Mucosa of gallbladder (tissue), 1 donor: ENCODE results near the gene HMCN2. TPM values are rescaled to one million over a fixed set of nuclear protein-coding genes. Genes with fewer than 3 reads are reported as not detected.
A peak's percentile ranks its signal among the peaks of the same experiment; 100 is the strongest.

Source experiments
- DNase-seq: peaks from one replicate; pipeline ENCODE4 v3.0.0-alpha.2; 2020; ENCODE audit warnings: low spot score
- total RNA-seq: library from RNA; stranded (reverse); gene quantifications from one replicate; pipeline ENCODE4 v1.2.1, GENCODE V29; 2021
- donor health status: DM: no; HTN: no; CAD: no.

Gene HMCN2
- total RNA-seq, 1 donor from 2014 or later: 1.8 TPM

GRCh38 chr9:130451004-130451390 is 185.4 kb downstream of the HMCN2 start:
- no peak for DNase-seq

GRCh38 chr9:130451509-130452388 is 186.2 kb downstream of the HMCN2 start:
- DNase-seq: peak; percentile 95

DNA sequence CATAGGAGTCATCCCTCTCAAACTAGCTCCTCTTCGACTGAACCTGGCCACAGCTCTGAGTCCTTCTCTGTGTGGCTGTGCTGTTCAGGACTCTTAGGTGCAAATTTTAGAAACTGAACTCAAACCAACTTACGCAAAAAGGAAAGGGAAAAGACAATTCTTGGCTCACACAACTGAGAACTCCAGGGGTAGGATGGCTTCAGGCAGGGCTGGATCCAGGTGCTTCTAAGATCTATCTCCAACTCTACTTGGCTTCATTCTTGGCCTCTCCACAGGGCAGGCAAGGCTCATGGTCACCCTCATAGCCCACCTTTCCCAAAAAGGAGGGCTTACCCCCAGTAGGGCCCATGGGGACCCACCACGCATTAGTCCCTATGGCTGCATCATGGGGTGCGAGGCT is 187.3 kb downstream of the HMCN2 start:
- no peak for DNase-seq

- DNase-seq: peak; percentile 59
Measured at GRCh38 chr9:130453487-130453886, 187.9 kb downstream of the HMCN2 start.

GRCh38 chr9:130454096-130454811 is 188.7 kb downstream of the HMCN2 start:
- DNase-seq: no peak

- no peak for DNase-seq
Measured at GRCh38 chr9:130454812-130455325, 189.3 kb downstream of the HMCN2 start.

- DNase-seq: no peak
Measured at GRCh38 chr9:130458027-130458803, 192.7 kb downstream of the HMCN2 start.

DNA sequence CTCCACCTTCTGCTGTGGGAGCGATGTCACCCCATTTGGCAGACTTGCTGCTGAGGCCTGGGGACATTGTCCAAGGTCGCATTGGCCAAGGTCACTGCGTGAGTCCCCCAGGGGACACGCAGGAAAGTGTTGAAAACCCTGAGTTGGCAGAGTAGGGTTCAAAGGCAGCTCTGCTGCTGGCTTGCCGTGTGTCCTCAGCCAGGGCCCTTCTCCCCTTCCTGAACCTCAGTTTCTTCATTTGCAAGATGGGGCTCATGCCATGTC is 193.2 kb downstream of the HMCN2 start:
- DNase-seq: no peak

GRCh38 chr9:130459151-130459550 is 193.6 kb downstream of the HMCN2 start:
- peak; percentile 43 for DNase-seq

GRCh38 chr9:130459941-130460669 is 194.5 kb downstream of the HMCN2 start:
- DNase-seq: no peak

DNA sequence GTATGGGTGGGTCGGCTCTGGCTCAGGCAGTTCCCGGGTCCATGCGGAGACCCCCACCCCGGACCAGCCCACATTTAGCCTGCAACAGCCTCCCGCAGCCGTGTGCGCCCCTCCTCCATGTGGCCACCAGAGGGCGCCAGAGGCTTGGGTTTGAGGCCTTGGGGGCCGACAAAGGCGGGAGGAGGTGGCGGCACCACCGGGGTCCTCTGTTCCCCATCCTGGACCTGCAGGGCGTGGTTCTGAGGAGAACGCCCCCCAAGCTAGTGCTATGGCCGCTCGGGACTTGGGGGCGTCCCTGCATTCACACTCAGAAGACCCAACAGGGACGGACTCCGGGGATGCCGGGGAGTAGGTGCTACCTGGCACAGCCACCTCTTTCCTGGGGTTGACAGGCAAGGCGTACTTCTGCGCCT is 195.7 kb downstream of the HMCN2 start:
- peak; percentile 43 for DNase-seq

- DNase-seq: no peak
Measured at GRCh38 chr9:130461731-130462130, 196.2 kb downstream of the HMCN2 start.

DNA sequence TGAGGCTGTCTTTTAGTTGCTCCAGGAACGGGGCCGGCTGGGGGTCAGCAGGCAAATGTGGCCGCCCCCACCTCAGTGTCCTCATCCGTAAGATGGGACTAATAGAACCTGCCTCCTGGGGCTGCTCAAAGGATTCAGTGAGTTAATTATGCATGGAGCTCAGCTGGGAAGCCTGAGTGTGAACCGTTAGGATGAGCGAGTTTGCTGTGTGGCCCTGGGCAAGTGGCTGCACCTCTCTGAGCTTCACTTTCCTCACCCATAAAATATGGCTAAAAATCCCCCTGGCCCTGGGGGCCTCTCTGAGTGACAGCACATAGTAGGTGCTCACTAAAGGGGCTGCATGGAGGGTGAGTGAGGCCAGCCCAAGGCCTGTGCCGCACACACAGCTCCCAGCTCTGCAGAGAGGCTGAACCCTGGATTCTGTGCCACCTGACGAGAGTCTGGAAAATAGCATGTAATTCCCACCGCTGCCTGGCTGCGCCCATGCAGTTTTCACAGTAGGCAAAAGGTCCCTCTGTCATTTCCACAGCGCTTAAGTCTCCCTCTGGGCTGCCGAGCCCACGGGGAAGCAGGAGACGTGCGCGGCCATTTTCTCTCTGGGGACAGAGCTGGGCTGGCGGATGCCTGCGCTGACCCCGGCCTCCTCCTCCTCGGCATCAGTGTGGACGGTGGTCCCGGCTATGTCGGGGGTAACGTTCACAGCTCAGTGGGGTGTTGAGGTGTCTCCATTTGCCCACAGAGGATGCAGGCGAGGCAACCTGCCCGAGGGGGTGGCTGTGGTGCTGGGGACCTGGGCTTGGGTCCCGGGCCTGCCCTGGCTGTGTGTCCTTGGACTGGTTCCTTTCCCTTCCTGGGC is 197.4 kb downstream of the HMCN2 start:
- no peak for DNase-seq

DNA sequence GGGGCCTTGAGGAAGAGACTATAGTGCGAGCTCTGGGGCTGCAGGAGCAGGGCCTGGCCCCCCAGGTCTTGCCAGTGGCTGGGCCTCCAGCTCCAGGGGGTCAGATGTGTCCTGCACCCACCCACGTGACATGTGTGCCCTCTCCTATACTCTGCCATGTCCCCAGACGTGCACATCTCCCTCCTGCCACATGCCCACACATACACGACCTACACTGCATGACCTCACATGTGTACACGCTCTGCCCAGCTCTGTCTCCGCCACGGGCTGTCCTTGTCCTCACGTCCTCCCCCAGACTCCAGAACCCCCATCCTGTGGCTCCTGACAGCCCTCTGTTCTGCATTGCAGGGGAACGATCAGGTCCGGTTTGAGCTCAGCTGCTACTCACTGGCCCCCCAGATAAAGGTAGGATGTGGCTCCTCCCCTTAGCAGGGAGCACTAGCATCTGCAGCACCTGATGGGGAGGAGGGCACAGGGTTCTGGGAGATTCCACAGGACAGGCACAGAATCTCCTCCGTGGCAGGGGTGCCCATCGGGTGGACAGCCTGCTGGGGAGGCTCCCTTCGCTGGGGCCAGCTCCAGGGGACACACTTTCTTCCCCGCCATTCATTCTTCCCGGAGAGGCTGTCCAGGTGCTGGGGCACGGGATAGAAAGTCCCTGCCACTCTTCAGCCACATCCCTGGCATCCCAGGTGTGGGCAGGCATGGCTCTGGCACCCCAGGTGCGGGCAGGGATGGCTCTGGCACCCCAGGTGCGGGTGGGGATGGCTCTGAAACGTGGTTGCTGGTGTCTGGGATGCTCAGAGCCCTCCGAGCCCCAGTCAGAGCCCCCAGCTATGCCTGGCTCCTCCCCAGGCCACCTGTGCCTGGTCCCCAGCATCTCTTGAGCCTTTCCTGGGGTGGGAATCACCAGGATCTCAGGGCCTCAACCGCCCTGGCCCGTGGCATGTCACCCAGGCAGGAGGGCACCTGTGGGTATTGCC is 198.5 kb downstream of the HMCN2 start:
- DNase-seq: no peak

- DNase-seq: no peak
Measured at GRCh38 chr9:130465383-130466096, 200.0 kb downstream of the HMCN2 start.

- no peak for DNase-seq
Measured at GRCh38 chr9:130466537-130467217, 201.1 kb downstream of the HMCN2 start.

- no peak for DNase-seq
Measured at GRCh38 chr9:130467316-130467715, 201.8 kb downstream of the HMCN2 start.

DNA sequence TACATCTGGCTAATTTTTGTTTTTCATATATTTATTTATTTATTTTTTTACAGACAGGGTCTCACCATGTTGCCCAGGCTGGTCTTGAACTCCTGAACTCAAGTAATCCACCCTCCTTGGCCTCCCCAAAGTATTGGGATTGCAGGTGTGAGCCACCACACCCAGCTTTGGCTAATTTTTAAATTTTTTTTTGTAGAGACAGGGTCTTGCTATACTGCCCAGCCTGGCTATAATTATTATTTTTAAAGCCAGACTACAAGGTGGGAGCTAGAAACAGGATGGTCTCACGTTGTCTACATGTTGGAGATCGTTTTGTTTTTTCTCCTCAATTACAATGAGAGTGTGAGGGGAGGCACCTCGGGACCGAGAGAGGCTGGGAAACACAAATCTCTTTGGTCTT is 203.0 kb downstream of the HMCN2 start:
- no peak for DNase-seq
